H1 (cell line): ENCODE data around the gene RAD52. TPM values are rescaled to one million over a fixed set of nuclear protein-coding genes. Genes with fewer than 3 reads are reported as not detected.

Experiments
- CTCF ChIA-PET: fragments of 300-600 bp; sonication (Branson Sonifier 250); formaldehyde crosslinking; loops from one replicate; lab custom pipeline; 2021; ENCODE audit not compliant: partially characterized antibody; lab: Charles Lee
- POLR2A ChIA-PET: fragments of 300-600 bp; sonication (Branson Sonifier 250); formaldehyde crosslinking; loops from one replicate; lab custom pipeline; 2021; ENCODE audit warnings: inconsistent platforms; ENCODE audit not compliant: partially characterized antibody; lab: Charles Lee
- DNase-seq, 2 experiments: peaks; one replicate each; pipeline versions ENCODE4 v3.0.0 to v3.0.0-alpha.2; 2010 to 2022; ENCODE audit warnings: low spot score in 2 of 2, low read depth in 1 of 2, mixed read lengths in 1 of 2
- FAIRE-seq: peaks from 2 replicates; lab custom pipeline; 2011; peaks lifted over from hg19 to GRCh38; lab: Jason Lieb, UNC
- H2AFZ ChIP-seq: 2 replicates; pipeline ENCODE4 v1.8.1; 2012; ENCODE audit warnings: low read length, inconsistent platforms
- H2AK5ac ChIP-seq: 2 replicates; pipeline ENCODE4 v1.6.1; 2013; ENCODE audit warnings: low read depth, low read length
- H2BK120ac ChIP-seq: replicated peaks from 2 replicates; pipeline ENCODE3; 2013; ENCODE audit warnings: low read depth, low read length, inconsistent platforms
- H2BK12ac ChIP-seq: 2 replicates; pipeline ENCODE4 v1.6.1; 2013; ENCODE audit warnings: low read depth, low read length
- H2BK15ac ChIP-seq: 2 replicates; pipeline ENCODE4 v1.6.1; 2013; ENCODE audit warnings: low read length
- H2BK20ac ChIP-seq: 2 replicates; pipeline ENCODE4 v1.6.1; 2013; ENCODE audit warnings: low read length
- H2BK5ac ChIP-seq: 2 replicates; pipeline ENCODE4 v1.6.1; 2013; ENCODE audit warnings: low read depth, low read length
- H3K14ac ChIP-seq: 2 replicates; pipeline ENCODE4 v1.6.1; 2013; ENCODE audit warnings: inconsistent platforms; ENCODE audit not compliant: insufficient read length
- H3K18ac ChIP-seq: 2 replicates; pipeline ENCODE4 v1.6.1; 2013; ENCODE audit warnings: low read length; ENCODE audit errors: extremely low read depth
- H3K23ac ChIP-seq: 2 replicates; pipeline ENCODE4 v1.6.1; 2013; ENCODE audit warnings: inconsistent platforms; ENCODE audit not compliant: insufficient read length
- H3K23me2 ChIP-seq: 2 replicates; pipeline ENCODE4 v1.6.1; 2013; ENCODE audit warnings: low read depth, low read length
- H3K27ac ChIP-seq: 2 replicates; pipeline ENCODE4 v1.6.1; 2011; ENCODE audit warnings: low read depth, low read length, inconsistent platforms
- H3K27me3 ChIP-seq, 4 experiments: replicated peaks in 1 of 4; 1 replicate in 1 of 4; 2 replicates in 3 of 4; pipeline versions ENCODE4 v1.6.1 to v1.8.1; 2011 to 2013; ENCODE audit warnings: low read length in 3 of 4, mild to moderate bottlenecking in 3 of 4, inconsistent platforms in 2 of 4, mixed read lengths in 2 of 4, moderate library complexity in 1 of 4; ENCODE audit not compliant: control insufficient read depth in 3 of 4, insufficient read depth in 3 of 4; ENCODE audit errors: extremely low read depth in 1 of 4
- H3K36me3 ChIP-seq, 4 experiments: 2 replicates each; pipeline versions ENCODE4 v1.6.1 to v1.8.1; 2011 to 2013; ENCODE audit warnings: mild to moderate bottlenecking in 4 of 4, low read length in 3 of 4, moderate library complexity in 2 of 4, control low read depth in 1 of 4, inconsistent platforms in 1 of 4; ENCODE audit not compliant: insufficient read depth in 4 of 4, control insufficient read depth in 2 of 4
- H3K4ac ChIP-seq: replicated peaks from 2 replicates; pipeline ENCODE3; 2013; ENCODE audit warnings: low read length, low read depth, mixed read lengths, inconsistent platforms; ENCODE audit not compliant: insufficient read length
- H3K4me1 ChIP-seq, 4 experiments: replicated peaks in 1 of 4; 1 replicate in 1 of 4; 2 replicates in 3 of 4; pipeline versions ENCODE4 v1.6.1 to v1.8.1; 2011 to 2013; ENCODE audit warnings: low read length in 3 of 4, inconsistent platforms in 2 of 4, mixed read lengths in 1 of 4; ENCODE audit not compliant: insufficient read depth in 4 of 4, control insufficient read depth in 3 of 4
- H3K4me2 ChIP-seq, 2 experiments: 2 replicates each; pipeline versions ENCODE4 v1.6.1 to v1.8.1; 2011 to 2013; ENCODE audit warnings: low read depth in 2 of 2, low read length in 2 of 2, control low read depth in 1 of 2, inconsistent platforms in 1 of 2, mild to moderate bottlenecking in 1 of 2; ENCODE audit not compliant: insufficient read depth in 1 of 2
- H3K4me3 ChIP-seq, 4 experiments: fragments of 200-600, 300-600 bp in 1 of 4; sonication (generic), shearing (Covaris generic), sonication (Bioruptor Twin) in 1 of 4; 2 replicates each; pipeline versions ENCODE4 v1.5.1 to v1.8.1; 2011 to 2016; ENCODE audit warnings: low read length in 4 of 4, low read depth in 3 of 4, control low read depth in 2 of 4, inconsistent platforms in 2 of 4, mild to moderate bottlenecking in 2 of 4, mixed read lengths in 1 of 4, moderate library complexity in 1 of 4; ENCODE audit not compliant: insufficient read depth in 2 of 4; ENCODE audit errors: extremely low read depth in 1 of 4
- H3K56ac ChIP-seq: replicated peaks from 2 replicates; pipeline ENCODE3; 2013; ENCODE audit warnings: low read depth, mild to moderate bottlenecking, mixed read lengths, low read length, inconsistent platforms; ENCODE audit not compliant: insufficient read length
- H3K79me1 ChIP-seq: 2 replicates; pipeline ENCODE4 v1.6.1; 2013; ENCODE audit warnings: low read depth, low read length, control low read depth
- H3K79me2 ChIP-seq, 2 experiments: 2 replicates each; pipeline versions ENCODE4 v1.6.1 to v1.8.1; 2012 to 2013; ENCODE audit warnings: low read length in 2 of 2, mild to moderate bottlenecking in 2 of 2, inconsistent platforms in 1 of 2; ENCODE audit not compliant: insufficient read depth in 2 of 2, control insufficient read depth in 1 of 2
- H3K9ac ChIP-seq, 4 experiments: replicated peaks in 1 of 4; 1 replicate in 1 of 4; 2 replicates in 3 of 4; pipeline versions ENCODE4 v1.6.1 to v1.8.1; 2011 to 2013; ENCODE audit warnings: low read depth in 3 of 4, low read length in 3 of 4, control low read depth in 2 of 4, mild to moderate bottlenecking in 2 of 4, moderate library complexity in 2 of 4, inconsistent platforms in 1 of 4; ENCODE audit errors: extremely low read depth in 1 of 4
- H3K9me3 ChIP-seq, 2 experiments: 2 replicates each; pipeline versions ENCODE4 v1.6.1 to v1.8.1; 2012 to 2013; ENCODE audit warnings: mild to moderate bottlenecking in 2 of 2, moderate library complexity in 2 of 2, control low read depth in 1 of 2, inconsistent platforms in 1 of 2, low read depth in 1 of 2, low read length in 1 of 2, mixed read lengths in 1 of 2; ENCODE audit not compliant: insufficient read depth in 2 of 2
- H4K20me1 ChIP-seq, 2 experiments: replicated peaks in 1 of 2; 2 replicates each; pipeline versions ENCODE3 to v1.8.1; 2011 to 2013; ENCODE audit warnings: inconsistent platforms in 2 of 2, low read length in 2 of 2, mild to moderate bottlenecking in 1 of 2; ENCODE audit not compliant: insufficient read depth in 2 of 2, control insufficient read depth in 1 of 2
- H4K5ac ChIP-seq: 2 replicates; pipeline ENCODE4 v1.6.1; 2013; ENCODE audit warnings: low read length, low read depth, mixed read lengths, inconsistent platforms; ENCODE audit not compliant: insufficient read length
- H4K8ac ChIP-seq: 2 replicates; pipeline ENCODE4 v1.8.0; 2013; ENCODE audit warnings: mild to moderate bottlenecking, moderate library complexity, low read length, inconsistent platforms; ENCODE audit not compliant: insufficient read depth; ENCODE audit errors: extremely low read depth
- H4K91ac ChIP-seq: replicated peaks from 2 replicates; pipeline ENCODE3; 2013; ENCODE audit warnings: low read length, mixed read lengths, inconsistent platforms; ENCODE audit not compliant: insufficient read length
- BRCA1 ChIP-seq: IDR thresholded peaks from 2 replicates; pipeline ENCODE4 v1.6.1; 2012; ENCODE audit warnings: low read depth, low read length, improper control_type of control experiment
- POLR2A ChIP-seq, 2 experiments: IDR thresholded peaks; 1 replicate in 1 of 2; 2 replicates in 1 of 2; pipeline ENCODE4 v1.6.1; 2011; ENCODE audit warnings: low read depth in 2 of 2, low read length in 2 of 2, mild to moderate bottlenecking in 2 of 2; ENCODE audit errors: control extremely low read depth in 1 of 2
- WGBS, 2 experiments: shearing (Covaris generic) in 1 of 2; methylation state at CpG; one replicate each; pipeline versions ENCODE4 v1.1.6 to v1.1.7; 2013 to 2015; ENCODE audit warnings: low lambda C conversion rate in 2 of 2, mixed read lengths in 2 of 2, inconsistent platforms in 1 of 2, low coverage in 1 of 2, missing lambda C conversion rate in 1 of 2; ENCODE audit not compliant: insufficient replicate concordance in 2 of 2, insufficient coverage in 1 of 2, insufficient read length in 1 of 2; ENCODE audit errors: extremely low coverage in 1 of 2, missing lambda C conversion rate in 1 of 2; 5-methylcytosine and 5-hydroxymethylcytosine counted together
- polyA plus RNA-seq, 7 experiments: library from polyadenylated mRNA; depleted of rRNA in 3 of 7; stranded (reverse) in 5 of 7; unstranded in 2 of 7; fragments of >200 nt in 5 of 7; fragments of 200-250 nt in 2 of 7; gene quantifications; 1 replicate in 5 of 7; 2 replicates in 1 of 7; 4 replicates in 1 of 7; pipeline versions ENCODE4 v1.2.1 to v1.2.3, GENCODE V29; 2011 to 2013; ENCODE audit warnings: missing spikeins in 2 of 7, mixed read lengths in 2 of 7
- total RNA-seq: library from RNA; stranded (reverse); fragmentation: NEBNext Ultra II Directional; extraction: Animal tissue kit (Norgen Biotek cat#: 25700); gene quantifications from 2 replicates; pipeline ENCODE4 v1.2.1, GENCODE V29; 2021

The RAD52 gene
- total and polyA plus RNA-seq, 2 of the 8 experiments (the other 6 are each of a cell fraction or from before 2014, with no cell fraction given) = 12.5 to 14.3 TPM

GRCh38 chr12:916712-917445 is 32.6 kb downstream of the RAD52 start:
- Histone ChIP-seq H3K9ac (no peak overlapping the region), H2BK12ac (no peak overlapping the region), H2BK5ac (peak overlapping the region; percentile 75; the same call in 1 of the 2 replicates), H2BK120ac (no peak overlapping the region), H3K4ac (no peak overlapping the region), H3K27ac (no peak overlapping the region; the same call in 1 of the 2 replicates), H3K23me2 (no peaks in the 10 kb centered on the region), H3K4me2 (no peak overlapping the region), H2BK20ac (no peak overlapping the region), H3K4me1 (0 out of 7 replicates have a peak, but pooled peaks cover 0 to 4% (median 0%) of the 10 kb centered on the region in 4 experiments), H2BK15ac (no peak overlapping the region), H3K14ac (no peak overlapping the region), H2AFZ (no peak overlapping the region), H3K79me2 (no peaks in the 10 kb centered on the region), H4K8ac (no peak overlapping the region), H3K79me1 (no peaks in the 10 kb centered on the region), H3K36me3 (peaks cover 16 to 59% (median 28%) of the 10 kb centered on the region in 4 experiments), H3K27me3 (no peaks in the 10 kb centered on the region), H3K18ac (no peak overlapping the region), H3K23ac (no peak overlapping the region), H3K56ac (no peak overlapping the region), H4K20me1 (peaks cover 0 to 3% of the 10 kb centered on the region in 2 experiments), H4K91ac (no peak overlapping the region), H4K5ac (no peak overlapping the region), H3K9me3 (no peaks in the 10 kb centered on the region), H2AK5ac (no peak overlapping the region), H3K4me3 (no peak overlapping the region)
- POLR2A ChIA-PET = no interaction called here
- WGBS, 2 experiments = 93% methylated on average over 23 of the region's 23 CpGs; no CpG with 5 or more reads in 1 of the 2 experiments
- DNase-seq (no peak), FAIRE-seq (no peak)
- CTCF ChIA-PET = interaction anchor here (0.5 to 1.5 kb wide), 4 partner anchors 32 to 398 kb away, joined by 3 read pairs; partner anchors contain the start of gene RAD52
- no peak for TF ChIP-seq BRCA1
- no peak for TF ChIP-seq POLR2A (IDR thresholded peaks at IDR 0.05; ENCODE audit: control extremely low read depth in 1 of 2, low read depth in 2 of 2, low read length in 2 of 2)
